Activated CD4-positive, alpha-beta T cell treated with anti-CD3 and anti-CD28 coated beads, Interleukin-2, amount 50 U/mL, for 24 hours (primary cell): ENCODE results near the gene TSPAN1.
"Not testable (repeated sequence)": the region's sequence is repeated elsewhere in the genome, so short reads cannot be mapped to it uniquely, and the experiment has no call there.

Experiments
- DNase-seq, 2 donors: peaks; one replicate each; pipeline ENCODE4 v3.0.0-alpha.2; 2020; ENCODE audit warnings: low read depth in 1 of 2, low spot score in 1 of 2

Gene TSPAN1

DNA sequence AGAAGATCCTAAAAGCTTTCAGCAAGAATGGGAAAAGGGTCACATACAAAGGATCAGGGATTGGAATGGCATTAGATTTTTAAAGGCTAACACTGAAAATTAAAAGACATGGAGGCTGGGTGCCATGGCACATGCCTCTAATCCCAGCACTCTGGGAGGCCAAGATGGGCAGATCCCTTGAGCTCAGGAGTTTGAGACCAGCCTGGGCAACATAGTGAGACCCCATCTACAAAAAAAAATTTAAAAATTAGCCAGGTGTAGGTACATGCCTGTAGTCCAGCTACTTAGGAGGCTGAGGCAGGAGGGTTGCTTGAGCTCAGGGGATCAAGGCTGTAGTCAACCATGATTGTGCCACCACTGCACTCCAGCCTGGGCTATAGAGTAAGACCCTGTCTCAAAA, 40.6 kb downstream of the TSPAN1 start:
- DNase-seq: no peak

DNA sequence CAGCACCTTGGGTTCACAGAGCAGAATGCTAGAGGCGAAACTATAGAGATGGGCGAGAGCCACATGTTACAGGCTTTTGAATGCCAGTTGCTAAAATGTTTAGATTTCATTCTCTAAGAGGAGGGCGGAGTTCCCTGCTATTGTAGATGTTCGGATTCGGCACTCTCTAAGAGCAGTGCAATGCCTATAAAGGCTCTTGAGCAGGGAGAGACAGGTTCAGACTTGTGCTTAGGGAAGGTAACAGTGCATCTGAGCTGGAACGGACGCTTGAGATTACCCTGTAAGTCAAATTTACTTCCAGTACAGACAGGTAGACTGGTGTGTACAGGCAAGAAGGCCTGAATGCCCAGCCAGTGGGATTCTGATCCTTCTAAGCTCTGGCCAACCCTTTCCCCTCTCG, 43.6 kb downstream of the TSPAN1 start:
- DNase-seq: no peak

DNA sequence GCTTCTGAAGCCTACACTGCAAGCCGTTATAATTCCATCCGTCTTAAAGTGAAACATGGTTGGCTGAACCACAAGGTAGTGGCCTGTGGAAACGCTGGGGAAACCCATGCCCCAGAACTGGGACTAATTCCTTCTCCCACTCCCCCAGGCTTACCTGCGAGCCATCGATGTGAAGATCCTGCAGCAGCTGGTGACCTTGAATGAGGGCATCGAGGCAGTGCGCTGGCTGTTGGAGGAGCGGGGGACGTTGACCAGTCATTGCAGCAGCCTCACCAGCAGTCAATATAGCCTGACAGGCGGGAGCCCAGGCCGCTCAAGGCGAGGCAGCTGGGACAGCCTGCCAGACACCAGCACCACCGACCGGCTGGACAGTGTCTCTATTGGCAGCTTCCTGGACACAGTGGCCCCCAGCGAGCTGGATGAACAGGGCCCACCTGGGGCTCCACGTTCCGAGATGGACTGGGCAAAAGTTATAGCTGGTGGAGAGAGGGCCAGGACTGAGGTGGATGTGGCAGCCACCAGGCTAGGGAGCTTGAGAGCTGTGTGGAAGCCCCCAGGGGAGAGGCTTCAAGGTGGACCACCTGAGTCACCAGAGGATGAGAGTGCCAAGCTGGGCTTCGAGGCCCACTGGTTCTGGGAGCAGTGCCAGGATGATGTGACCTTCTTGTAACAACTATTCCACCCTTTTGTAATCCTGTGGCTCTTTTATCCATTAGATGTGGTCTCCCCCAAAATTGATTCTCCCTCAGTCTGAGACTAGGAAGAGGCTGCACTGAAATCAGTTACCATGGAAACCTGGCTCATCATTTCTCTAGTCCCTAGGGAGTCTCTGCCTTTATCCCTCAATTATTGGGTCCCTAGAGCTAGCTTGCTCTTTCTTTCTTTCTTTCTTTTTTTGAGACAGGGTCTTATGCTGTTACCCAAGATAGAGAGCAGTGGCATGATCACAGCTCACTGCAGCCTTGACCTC, 44.9 kb downstream of the TSPAN1 start:
- DNase-seq: no peak

DNA sequence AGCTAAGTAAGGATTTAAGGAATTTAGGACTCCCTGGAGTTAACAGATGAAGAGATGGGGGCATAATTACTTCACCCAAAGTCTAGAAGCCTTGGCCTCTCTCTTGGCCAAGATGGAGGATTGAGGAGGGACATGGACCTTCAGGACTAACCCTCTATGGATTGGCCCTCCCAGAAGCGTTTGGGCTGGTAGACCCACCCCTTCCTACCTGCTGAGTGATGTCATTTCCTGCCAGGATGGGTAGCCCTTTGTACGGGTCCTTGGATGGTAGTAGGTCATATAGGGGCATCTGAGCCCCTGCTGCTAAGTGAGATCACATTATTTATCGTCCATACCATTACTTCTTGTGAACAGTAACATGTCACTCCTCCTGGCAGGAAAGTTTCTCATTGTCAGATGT, 45.9 kb downstream of the TSPAN1 start:
- no peak for DNase-seq

DNA sequence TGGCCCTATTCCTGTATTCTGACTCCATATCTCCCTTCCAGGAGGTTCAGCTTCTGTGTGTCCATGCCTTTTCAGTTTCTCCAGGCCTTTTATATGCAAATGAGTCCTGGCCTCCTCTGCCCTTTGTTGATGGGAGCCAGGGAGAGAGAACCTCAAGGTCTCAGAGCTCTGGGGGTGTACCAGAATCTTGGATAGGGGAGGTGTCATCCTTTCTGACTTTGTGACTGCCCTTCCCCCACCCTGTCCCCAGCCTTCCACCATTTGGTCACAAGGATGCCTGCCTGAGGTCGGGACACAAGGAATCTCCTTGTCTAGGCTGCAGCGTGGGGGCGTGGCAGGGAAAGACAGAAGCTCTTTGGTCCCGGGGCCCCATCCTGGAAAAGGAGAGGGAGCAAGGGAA, 46.9 kb downstream of the TSPAN1 start:
- DNase-seq: no peak

DNA sequence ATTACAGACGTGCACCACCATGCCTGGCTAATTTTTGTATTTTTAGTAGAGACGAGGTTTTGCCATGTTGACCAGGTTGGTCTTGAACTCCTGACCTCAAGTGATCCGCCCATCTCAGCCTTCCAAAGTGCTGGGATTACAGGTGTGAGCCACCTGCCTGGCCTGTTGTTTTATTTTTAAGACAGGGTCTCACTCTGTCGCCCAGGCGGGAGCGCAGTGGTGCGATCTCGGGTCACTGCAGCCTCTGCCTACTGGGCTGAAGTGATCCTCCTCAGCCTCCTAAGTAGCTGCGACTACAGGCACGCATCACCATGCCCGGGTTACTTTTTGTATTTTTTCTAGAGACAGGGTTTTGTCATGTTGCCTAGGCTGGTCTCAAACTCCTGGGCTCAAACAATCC, 48.2 kb downstream of the TSPAN1 start:
- DNase-seq: not testable (repeated sequence)

DNA sequence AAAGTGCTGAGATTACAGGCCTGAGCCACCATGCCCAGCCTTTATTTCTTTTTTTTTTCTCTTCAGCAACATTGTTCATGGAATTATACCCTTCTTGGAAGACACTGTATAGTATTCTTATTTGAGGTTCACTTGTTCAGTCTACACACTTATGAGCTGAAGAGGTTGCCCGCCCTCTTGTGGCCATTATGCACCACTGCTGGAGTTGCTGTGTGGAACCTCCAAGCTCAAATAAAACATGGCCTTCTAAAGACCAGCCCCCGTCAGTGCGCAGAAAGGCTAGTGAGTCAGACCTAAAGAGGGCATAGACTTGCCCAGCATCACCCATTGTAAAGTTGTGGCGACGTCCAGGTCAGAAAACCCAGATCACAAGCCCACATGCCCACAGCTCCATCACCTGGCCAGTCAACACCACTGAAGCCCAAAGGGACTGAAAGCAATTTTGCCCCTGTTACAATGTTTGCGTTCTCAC, 48.6 kb downstream of the TSPAN1 start:
- peak; percentile 32 to 55 for DNase-seq

DNA sequence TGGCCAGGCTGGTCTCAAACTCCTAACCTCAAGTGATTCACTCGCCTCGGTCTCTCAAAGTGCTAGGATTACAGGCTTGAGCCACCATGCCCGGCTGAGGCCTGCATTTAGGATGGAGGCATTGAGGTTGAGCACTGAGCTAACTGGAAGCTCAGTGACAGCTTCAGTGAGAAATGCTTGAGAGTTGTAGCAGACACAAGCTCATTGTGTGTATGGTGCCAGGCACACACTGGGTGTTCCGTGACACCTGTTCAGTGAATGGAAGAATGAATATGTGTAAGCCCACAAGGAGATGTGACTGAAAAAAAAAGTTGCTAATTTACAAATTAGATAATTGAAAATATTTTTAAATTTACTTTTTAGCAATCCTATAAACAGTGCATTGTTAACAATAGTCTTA, 50.1 kb downstream of the TSPAN1 start:
- no peak for DNase-seq

DNA sequence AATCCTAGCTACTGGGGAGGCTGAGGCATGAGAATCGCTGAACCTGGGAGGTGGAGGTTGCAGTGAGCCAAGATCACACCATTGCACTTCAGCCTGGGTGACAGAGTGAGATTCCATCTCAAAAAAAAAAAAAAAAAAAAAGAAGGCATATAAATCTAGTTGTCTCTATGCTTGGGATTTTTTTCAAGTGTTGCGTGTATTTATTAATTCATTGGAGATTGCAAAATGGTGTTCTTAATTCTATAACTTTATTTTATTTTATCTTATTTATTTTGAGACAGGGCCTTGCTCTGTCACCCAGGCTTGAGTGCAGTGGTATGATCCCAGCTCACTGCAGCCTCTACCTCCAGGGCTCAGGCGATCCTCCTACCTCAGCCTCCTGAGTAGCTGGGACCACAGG, 56.3 kb downstream of the TSPAN1 start:
- DNase-seq: not testable (repeated sequence)
